Muscle layer of duodenum (tissue), 2 donors: Measurements from ENCODE around the gene ANKRD65.
"Not testable (repeated sequence)": the region's sequence is repeated elsewhere in the genome, so short reads cannot be mapped to it uniquely, and the experiment has no call there.

ENCODE experiments used
- H3K27ac ChIP-seq: one replicate; pipeline ENCODE4 v1.7.0; 2013; ENCODE audit warnings: mild to moderate bottlenecking, low read length
- H3K27me3 ChIP-seq: one replicate; pipeline ENCODE4 v1.7.0; 2013; ENCODE audit warnings: low read depth, mild to moderate bottlenecking, control low read depth, low read length
- H3K36me3 ChIP-seq, 2 donors: one replicate each; pipeline ENCODE4 v1.7.0; 2013; ENCODE audit warnings: low read length in 2 of 2, control low read depth in 1 of 2, mild to moderate bottlenecking in 1 of 2; ENCODE audit not compliant: insufficient read depth in 2 of 2, control insufficient read depth in 1 of 2
- H3K4me1 ChIP-seq, 2 donors: one replicate each; pipeline ENCODE4 v1.7.0; 2013; ENCODE audit warnings: low read length in 2 of 2, mild to moderate bottlenecking in 2 of 2, control low read depth in 1 of 2, moderate library complexity in 1 of 2; ENCODE audit not compliant: insufficient read depth in 2 of 2, control insufficient read depth in 1 of 2
- H3K4me3 ChIP-seq, 2 donors: one replicate each; pipeline ENCODE4 v1.7.0; 2013; ENCODE audit warnings: low read length in 2 of 2, low read depth in 1 of 2, mild to moderate bottlenecking in 1 of 2
- H3K9me3 ChIP-seq, 2 donors: one replicate each; pipeline ENCODE4 v1.7.0; 2013; ENCODE audit warnings: low read length in 2 of 2, control low read depth in 1 of 2, mild to moderate bottlenecking in 1 of 2; ENCODE audit not compliant: control insufficient read depth in 1 of 2
- donor health status: healthy.

The ANKRD65 gene

DNA sequence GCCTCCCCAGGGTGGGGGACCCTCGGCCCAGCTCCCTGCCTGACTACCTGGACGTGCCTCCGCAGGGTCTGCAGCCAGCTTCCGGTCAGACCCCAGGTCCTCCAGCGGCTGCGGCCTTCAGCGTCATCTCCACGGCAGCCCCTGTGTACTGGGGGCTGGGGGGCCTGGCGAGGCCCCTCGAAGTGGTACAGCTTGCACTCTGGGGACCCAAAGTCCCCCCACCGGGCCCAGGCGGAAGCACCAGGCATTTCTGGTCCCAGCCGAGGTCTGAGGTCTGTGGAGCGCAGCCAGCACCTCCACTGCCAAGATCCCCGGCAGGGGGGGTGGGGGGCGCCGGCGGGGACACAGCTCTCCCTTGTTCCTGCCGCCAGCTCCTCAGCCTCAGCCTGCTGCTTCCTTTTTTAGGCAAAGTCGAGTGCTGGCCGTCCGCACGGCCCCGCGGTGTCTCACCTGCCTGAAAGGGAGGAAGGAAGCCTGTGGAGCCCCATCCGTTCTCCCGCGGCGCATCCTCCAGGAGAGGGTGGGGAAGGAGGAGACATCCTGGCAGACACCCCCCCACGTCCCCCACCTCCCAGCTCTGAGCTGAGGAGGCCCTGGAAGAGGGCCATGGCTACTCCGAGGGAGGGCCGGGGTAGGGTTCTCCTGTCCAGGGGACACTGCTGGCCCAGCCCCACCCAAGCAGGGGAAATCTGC is 13.2 kb upstream of the ANKRD65 start:
- H3K36me3 ChIP-seq: peaks cover 0 to 6% of the 10 kb centered on the region in 2 donors
- peaks cover 10 to 86% of the 10 kb centered on the region in 2 donors for H3K4me1 ChIP-seq
- peak overlapping the region; percentile 84 for H3K27ac ChIP-seq
- H3K27me3 ChIP-seq: peaks cover 3% of the 10 kb centered on the region
- H3K9me3 ChIP-seq: no peaks in the 10 kb centered on the region
- H3K4me3 ChIP-seq: peak overlapping the region; percentile 2 to 60

DNA sequence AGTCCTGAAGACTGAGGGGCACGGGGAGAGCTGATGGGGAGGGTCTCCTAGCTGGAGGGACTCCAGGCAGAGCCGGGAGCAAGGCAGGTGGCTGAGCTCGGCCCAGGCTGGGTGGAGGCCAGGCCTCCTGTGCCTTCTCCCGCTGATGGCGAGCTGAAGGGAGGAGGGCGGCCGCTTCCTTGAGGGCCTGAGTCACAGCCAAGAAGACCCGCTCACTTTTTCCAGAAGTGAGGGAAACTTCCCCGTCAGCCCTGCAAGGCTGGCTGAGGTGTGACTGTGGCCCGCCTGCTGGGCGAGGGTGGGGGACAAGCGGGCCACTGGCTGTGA is 12.7 kb upstream of the ANKRD65 start:
- no peaks in the 10 kb centered on the region for H3K9me3 ChIP-seq

DNA sequence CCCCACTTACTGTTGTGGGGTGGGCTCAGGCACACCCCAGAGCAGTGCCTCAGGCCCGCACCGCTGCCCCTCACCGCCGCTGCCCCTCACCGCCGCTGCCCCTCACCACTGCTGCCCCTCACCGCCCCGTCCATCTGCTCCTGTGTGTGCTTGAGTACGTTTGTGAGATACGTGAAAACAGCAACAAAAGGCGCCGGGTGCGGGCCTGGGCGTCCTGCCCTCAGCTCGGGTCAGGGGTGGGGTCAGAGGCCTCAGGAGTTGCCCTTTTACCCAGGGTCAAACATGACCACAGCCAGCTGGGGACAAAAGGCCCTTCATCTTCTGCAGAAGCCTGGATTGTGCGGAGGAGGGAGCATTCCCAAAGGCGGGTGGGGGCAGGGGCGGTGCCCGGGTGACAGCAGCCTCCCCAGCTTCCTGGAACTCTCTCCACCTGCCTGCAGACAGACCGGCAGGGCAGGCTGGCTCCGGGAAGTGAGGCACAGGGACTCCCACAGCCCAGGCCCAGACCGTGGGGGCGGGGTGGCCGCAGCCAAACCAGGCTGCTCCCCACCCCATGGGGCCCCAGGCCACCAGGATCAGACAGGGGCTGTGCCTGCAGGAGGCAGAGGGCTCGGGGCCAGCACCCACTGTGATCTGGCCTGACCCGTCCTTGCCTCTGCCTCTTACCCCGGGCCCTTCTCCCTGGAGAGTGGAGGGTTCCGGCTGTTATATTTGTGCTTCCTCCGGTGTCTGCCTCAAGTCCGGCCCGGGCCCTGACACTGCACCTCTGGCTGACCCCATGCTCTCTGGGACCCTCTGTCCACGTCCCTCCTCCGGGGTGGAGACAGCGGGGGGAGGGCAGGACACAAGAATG is 12.1 kb upstream of the ANKRD65 start:
- peak overlapping the region; percentile 7 to 60 for H3K4me3 ChIP-seq
- peaks cover 3% of the 10 kb centered on the region for H3K27me3 ChIP-seq
- H3K9me3 ChIP-seq: no peaks in the 10 kb centered on the region
- no peaks in the 10 kb centered on the region for H3K36me3 ChIP-seq
- peaks cover 10 to 85% of the 10 kb centered on the region in 2 donors for H3K4me1 ChIP-seq
- peak overlapping the region; percentile 84 for H3K27ac ChIP-seq

More for the DNA sequence above, 12.7 kb upstream of the ANKRD65 start:
- H3K27ac ChIP-seq: peak overlapping the region; percentile 84
- peak overlapping the region; percentile 7 to 60 for H3K4me3 ChIP-seq
- H3K36me3 ChIP-seq: peaks cover 0 to under 1% of the 10 kb centered on the region in 2 donors
- peaks cover 3% of the 10 kb centered on the region for H3K27me3 ChIP-seq
- H3K4me1 ChIP-seq: peaks cover 10 to 88% of the 10 kb centered on the region in 2 donors

DNA sequence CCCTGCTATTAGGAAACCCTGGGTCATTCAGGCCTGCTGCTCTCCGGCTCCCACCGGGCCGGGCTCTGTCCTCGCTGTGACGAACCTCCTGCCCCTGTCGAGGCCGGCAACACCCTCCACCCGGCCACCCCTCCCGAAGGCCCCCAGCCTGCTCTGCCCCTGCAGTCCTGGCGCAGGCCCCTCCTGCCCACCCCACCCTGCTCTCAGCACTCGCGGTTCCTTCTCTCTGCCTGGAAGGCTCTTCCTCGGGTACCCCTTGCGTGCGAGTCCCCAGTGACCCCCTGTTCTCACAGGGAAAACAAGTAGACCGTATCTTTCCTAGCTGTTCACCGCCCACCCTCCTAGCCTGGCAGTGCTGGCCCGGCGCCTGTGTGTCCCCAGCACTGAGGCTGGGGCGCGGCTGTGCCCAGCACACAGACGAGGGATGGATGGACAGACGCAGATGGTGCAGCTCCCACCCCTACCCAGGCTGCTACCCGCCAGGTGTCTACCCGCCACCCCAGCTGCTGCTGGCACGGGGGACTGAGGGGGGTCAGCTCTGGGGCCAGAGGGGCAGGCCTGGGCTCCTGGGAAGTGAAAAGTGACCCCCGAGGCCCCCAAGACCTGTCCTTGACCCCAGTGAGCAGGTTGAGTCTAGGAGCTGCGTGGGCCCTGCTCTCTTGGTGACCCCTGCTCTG is 11.3 kb upstream of the ANKRD65 start:
- H3K4me3 ChIP-seq: peak overlapping the region in 1 of 2 donors; percentile 60
- peaks cover 3% of the 10 kb centered on the region for H3K27me3 ChIP-seq
- peak overlapping the region; percentile 60 for H3K27ac ChIP-seq
- H3K9me3 ChIP-seq: no peaks in the 10 kb centered on the region
- no peaks in the 10 kb centered on the region for H3K36me3 ChIP-seq
- peaks cover 10 to 78% of the 10 kb centered on the region in 2 donors for H3K4me1 ChIP-seq

DNA sequence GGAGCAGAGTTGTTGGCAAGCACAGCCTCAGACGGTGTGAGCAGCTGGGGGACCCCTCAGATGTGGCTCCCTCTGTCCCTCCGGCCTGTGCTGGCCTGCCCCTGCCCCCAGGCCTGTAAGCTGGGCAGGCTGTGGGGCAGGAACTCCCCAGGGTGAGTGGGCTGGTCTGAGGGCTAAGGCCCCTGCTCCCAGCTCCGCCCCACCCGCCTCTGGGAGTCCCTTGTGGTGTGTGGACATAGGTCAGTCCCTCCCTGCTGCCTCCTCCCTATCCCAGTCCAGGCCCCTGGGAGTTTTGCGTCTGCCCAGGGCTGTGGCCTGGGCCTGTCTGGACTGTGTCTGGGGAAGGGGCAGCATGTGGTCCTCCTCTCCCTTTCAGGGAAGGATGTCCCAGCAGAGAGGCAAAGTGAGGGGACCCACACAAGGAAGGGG is 10.8 kb upstream of the ANKRD65 start:
- H3K27me3 ChIP-seq: peaks cover 3% of the 10 kb centered on the region
- peak overlapping the region in 1 of 2 donors; percentile 60 for H3K4me3 ChIP-seq
- H3K9me3 ChIP-seq: no peaks in the 10 kb centered on the region
- H3K4me1 ChIP-seq: peaks cover 10 to 72% of the 10 kb centered on the region in 2 donors
- peak overlapping the region; percentile 60 for H3K27ac ChIP-seq
- no peaks in the 10 kb centered on the region for H3K36me3 ChIP-seq

DNA sequence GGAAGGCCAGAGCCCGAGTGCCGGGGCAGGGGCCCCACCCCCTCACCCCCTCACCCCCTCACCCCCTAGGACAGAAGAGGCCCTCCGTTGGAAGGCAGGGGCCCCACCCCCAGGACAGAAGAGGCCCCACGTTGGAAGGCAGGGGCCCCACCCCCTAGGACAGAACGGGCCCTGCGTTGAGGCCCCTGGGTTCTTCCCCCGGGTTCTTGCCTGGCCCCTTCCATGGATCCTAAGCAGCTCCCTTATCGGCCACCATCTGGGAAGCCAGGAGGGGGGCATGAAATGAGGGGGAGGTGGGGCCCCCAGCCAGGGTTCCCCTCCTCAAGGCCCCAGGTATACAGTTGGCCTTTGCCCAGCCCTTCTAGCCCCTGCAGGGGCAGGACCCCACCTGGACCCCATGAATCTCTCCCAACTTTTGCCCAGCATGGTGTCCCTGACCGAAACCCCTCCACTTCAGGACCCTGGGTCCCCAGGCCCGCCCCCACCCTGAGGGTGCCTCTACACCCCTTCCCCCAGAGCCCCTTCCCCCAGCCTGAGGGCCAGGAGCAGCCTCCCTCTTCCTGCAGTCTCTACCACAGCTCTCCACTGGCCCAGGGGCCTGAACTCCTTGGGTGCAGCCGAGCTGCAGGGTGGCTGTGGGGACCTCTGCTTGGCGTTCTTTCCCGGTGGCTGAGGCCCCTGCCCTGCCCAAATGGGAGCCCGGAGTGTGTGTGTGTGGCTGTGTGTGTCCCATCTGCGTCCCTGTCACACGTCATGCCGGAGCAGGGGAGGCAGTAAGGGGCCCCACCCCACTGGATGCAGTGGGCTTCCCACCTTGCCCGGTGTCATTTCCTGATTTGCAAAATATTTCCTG is 10.1 kb upstream of the ANKRD65 start:
- Histone ChIP-seq H3K4me3 (peak overlapping the region in 1 of 2 donors; percentile 60), H3K9me3 (no peaks in the 10 kb centered on the region), H3K27me3 (no peaks in the 10 kb centered on the region), H3K27ac (peak overlapping the region; percentile 60), H3K4me1 (peaks cover 10 to 66% of the 10 kb centered on the region in 2 donors), H3K36me3 (no peaks in the 10 kb centered on the region)

DNA sequence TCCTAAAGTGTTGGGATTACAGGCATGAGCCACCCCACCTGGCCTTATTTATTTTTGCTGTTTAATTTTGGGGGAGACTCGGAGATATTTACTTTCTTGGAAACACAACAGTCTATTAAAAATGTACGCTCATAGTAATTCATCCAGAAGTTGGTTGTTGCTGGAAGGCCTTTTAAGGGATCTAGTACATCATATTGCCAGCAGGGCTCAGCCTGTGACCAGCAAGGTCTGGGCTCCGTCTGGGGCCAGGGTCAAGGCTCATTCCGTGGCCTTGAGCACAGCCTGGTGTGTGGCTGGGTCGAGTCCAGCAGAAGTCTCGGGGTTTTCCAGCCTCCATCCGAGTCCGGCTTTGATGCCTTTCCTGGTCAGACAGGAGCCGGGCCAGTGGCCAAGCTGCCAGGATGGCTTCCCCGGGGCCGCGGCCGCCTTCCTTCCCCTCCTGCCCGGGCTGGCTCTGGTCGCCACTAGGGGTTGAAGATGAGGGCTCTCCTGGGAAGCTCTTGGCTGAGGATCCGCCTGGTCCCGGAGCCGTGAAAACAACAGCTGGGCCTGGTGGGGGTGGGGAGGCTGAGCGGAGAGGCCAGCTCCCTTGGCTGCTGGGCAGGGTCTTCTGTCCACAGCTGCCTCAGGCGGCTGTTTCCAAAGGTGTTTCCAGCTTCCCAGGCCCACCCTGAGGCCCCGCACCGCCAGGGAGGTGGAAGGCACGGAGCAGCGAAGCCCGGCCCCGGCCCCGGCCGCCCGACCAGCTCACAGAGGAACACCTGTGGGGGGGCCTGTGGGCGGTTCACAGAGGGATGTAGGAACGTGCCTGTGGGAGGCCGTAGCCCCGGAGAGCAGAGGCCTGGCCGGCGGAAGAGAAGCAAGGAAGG is 9.3 kb upstream of the ANKRD65 start:
- peak overlapping the region; percentile 62 for H3K27ac ChIP-seq
- peak overlapping the region in 1 of 2 donors; percentile 23 for H3K4me3 ChIP-seq
- H3K9me3 ChIP-seq: no peaks in the 10 kb centered on the region
- peaks cover 10 to 61% of the 10 kb centered on the region in 2 donors for H3K4me1 ChIP-seq
- no peaks in the 10 kb centered on the region for H3K27me3 ChIP-seq
- no peaks in the 10 kb centered on the region for H3K36me3 ChIP-seq

DNA sequence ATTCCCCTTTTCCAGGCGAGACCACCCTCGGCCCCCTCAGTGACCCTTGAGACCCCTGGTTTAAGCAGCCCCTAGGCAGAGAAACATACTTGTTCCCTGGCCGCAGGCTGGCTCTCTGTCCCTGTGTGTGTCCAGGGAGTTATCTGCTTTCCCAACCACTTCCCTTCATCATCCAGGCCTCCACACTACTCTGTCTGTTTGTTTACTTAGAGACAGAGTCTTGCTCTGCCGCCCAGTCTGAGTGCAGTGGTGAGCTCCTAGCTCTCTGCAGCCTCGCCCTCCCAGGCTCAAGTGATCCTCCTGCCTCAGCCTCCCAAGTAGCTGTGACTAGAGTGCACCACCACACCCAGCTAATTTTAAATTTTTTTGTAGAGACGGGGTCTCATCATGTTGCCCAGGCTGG is 8.6 kb upstream of the ANKRD65 start:
- H3K27me3 ChIP-seq: no peaks in the 10 kb centered on the region
- peaks cover 10 to 54% of the 10 kb centered on the region in 2 donors for H3K4me1 ChIP-seq
- H3K27ac ChIP-seq: peak overlapping the region; percentile 62
- H3K4me3 ChIP-seq: peak overlapping the region in 1 of 2 donors; percentile 23
- no peaks in the 10 kb centered on the region for H3K36me3 ChIP-seq
- no peaks in the 10 kb centered on the region for H3K9me3 ChIP-seq

DNA sequence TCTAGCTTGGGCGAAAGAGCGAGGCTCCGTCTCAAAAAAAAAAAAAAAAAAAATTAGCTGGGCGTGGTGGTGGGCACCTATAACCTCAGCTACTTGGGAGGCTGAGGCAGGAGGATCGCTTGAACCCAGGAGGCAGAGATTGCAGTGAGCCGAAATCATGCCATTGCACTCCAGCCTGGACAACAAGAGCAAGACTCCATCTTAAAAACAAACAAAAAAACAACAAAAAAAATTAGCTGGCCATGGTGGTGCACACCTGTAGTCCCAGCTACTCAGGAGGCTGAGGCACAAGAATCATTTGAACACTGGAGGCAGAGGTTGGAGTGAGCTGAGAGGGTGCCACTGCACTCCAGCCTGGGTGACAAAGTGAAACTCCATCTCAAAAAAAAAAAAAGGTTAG is 7.9 kb upstream of the ANKRD65 start:
- not testable (repeated sequence) for H3K9me3 ChIP-seq, H3K4me3 ChIP-seq, H3K27ac ChIP-seq, H3K36me3 ChIP-seq, H3K27me3 ChIP-seq
- H3K4me1 ChIP-seq: peaks cover 9 to 47% of the 10 kb centered on the region in 2 donors

DNA sequence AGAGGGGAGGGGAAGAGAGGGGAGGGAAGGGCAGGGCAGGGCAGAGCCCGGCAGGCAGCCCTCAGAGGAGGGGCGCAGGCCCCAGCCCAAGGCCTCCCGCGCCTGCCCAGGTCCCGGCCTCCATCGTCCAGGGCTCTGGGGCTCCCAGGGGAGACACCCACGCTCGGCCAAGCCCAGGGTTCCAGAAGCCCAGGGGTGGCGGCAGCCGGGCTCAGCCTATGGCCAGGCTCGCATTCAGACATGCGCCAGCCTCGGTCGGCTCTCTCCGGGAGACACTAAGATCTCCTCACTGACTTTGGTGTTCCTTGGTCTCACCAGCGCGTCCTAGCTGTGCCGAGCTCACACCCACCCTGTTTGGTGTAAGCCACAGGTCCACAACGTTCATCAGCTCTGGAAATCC is 7.1 kb upstream of the ANKRD65 start:
- H3K27ac ChIP-seq: no peak overlapping the region
- no peak overlapping the region for H3K4me3 ChIP-seq
- H3K27me3 ChIP-seq: no peaks in the 10 kb centered on the region
- H3K36me3 ChIP-seq: no peaks in the 10 kb centered on the region
- H3K9me3 ChIP-seq: no peaks in the 10 kb centered on the region
- H3K4me1 ChIP-seq: peaks cover 4 to 39% of the 10 kb centered on the region in 2 donors
